ENCODE data around the gene KAT6B. TPM values are rescaled to one million over a fixed set of nuclear protein-coding genes. Genes with fewer than 3 reads are reported as not detected.
A peak's percentile ranks its signal among the peaks of the same experiment; 100 is the strongest.

Gene KAT6B
- total RNA-seq, 1 donor = 38.5 TPM

- no peak for DNase-seq (ENCODE audit: low read depth in 2 of 3, low spot score in 2 of 3)
Observed at GRCh38 chr10:74937266-74937856, 111.0 kb downstream of the KAT6B start.

GRCh38 chr10:74944205-74944604 is 117.8 kb downstream of the KAT6B start:
- DNase-seq (ENCODE audit: low read depth in 2 of 3, low spot score in 2 of 3) = no peak

- DNase-seq (ENCODE audit: low read depth in 2 of 3, low spot score in 2 of 3) = no peak
Observed at GRCh38 chr10:74947781-74948401, 121.5 kb downstream of the KAT6B start.

GRCh38 chr10:74949034-74949832 is 122.8 kb downstream of the KAT6B start:
- DNase-seq (ENCODE audit: low read depth in 2 of 3, low spot score in 2 of 3) = no peak

GRCh38 chr10:74949843-74950765 is 123.7 kb downstream of the KAT6B start:
- no peak for DNase-seq (ENCODE audit: low read depth in 2 of 3, low spot score in 2 of 3)

GRCh38 chr10:74953214-74953613 is 126.8 kb downstream of the KAT6B start:
- DNase-seq (ENCODE audit: low read depth in 2 of 3, low spot score in 2 of 3) = no peak

- DNase-seq (ENCODE audit: low read depth in 2 of 3, low spot score in 2 of 3) = no peak
Observed at GRCh38 chr10:74955796-74956195, 129.4 kb downstream of the KAT6B start.

- no peak for DNase-seq (ENCODE audit: low read depth in 2 of 3, low spot score in 2 of 3)
Observed at GRCh38 chr10:74956555-74957111, 130.2 kb downstream of the KAT6B start.

GRCh38 chr10:74957285-74957961 is 131.0 kb downstream of the KAT6B start:
- no peak for DNase-seq (ENCODE audit: low read depth in 2 of 3, low spot score in 2 of 3)

GRCh38 chr10:74958316-74958715 is 131.9 kb downstream of the KAT6B start:
- DNase-seq (ENCODE audit: low read depth in 2 of 3, low spot score in 2 of 3) = no peak

GRCh38 chr10:74960670-74961069 is 134.3 kb downstream of the KAT6B start:
- DNase-seq (ENCODE audit: low read depth in 2 of 3, low spot score in 2 of 3) = no peak

- DNase-seq (ENCODE audit: low read depth in 2 of 3, low spot score in 2 of 3) = no peak
Observed at GRCh38 chr10:74962517-74962916, 136.1 kb downstream of the KAT6B start.

GRCh38 chr10:74963549-74963948 is 137.1 kb downstream of the KAT6B start:
- no peak for DNase-seq (ENCODE audit: low read depth in 2 of 3, low spot score in 2 of 3)

GRCh38 chr10:74967911-74968666 is 141.7 kb downstream of the KAT6B start:
- DNase-seq (ENCODE audit: low read depth in 2 of 3, low spot score in 2 of 3) = peak in 2 of 3 donors; percentile 30 to 45

- no peak for DNase-seq (ENCODE audit: low read depth in 2 of 3, low spot score in 2 of 3)
Observed at GRCh38 chr10:74968667-74969061, 142.3 kb downstream of the KAT6B start.

GRCh38 chr10:74969093-74969492 is 142.7 kb downstream of the KAT6B start:
- DNase-seq (ENCODE audit: low read depth in 2 of 3, low spot score in 2 of 3) = no peak

GRCh38 chr10:74969530-74969929 is 143.1 kb downstream of the KAT6B start:
- DNase-seq (ENCODE audit: low read depth in 2 of 3, low spot score in 2 of 3) = no peak

- DNase-seq (ENCODE audit: low read depth in 2 of 3, low spot score in 2 of 3) = no peak
Observed at GRCh38 chr10:74973741-74974392, 147.5 kb downstream of the KAT6B start.

- DNase-seq (ENCODE audit: low read depth in 2 of 3, low spot score in 2 of 3) = no peak
Observed at GRCh38 chr10:74975758-74976157, 149.4 kb downstream of the KAT6B start.

Data from hematopoietic multipotent progenitor cell (in vitro differentiated cells).